Nephron progenitor cell (in vitro differentiated cells): ENCODE data around the gene SELENOI.
A peak's percentile ranks its signal among the peaks of the same experiment; 100 is the strongest.
"Not testable (repeated sequence)": the region's sequence is repeated elsewhere in the genome, so short reads cannot be mapped to it uniquely, and the experiment has no call there.

ENCODE experiments used
- DNase-seq: peaks from one replicate; pipeline ENCODE4 v3.0.0; 2021
- H3K27ac Mint-ChIP-seq: 2 replicates; pipeline ENCODE4 v1.8.0; 2021; ENCODE audit warnings: mild to moderate bottlenecking, moderate library complexity, mixed read lengths
- H3K27me3 Mint-ChIP-seq: 2 replicates; pipeline ENCODE4 v1.8.0; 2021; ENCODE audit warnings: mild to moderate bottlenecking, low read depth, mixed read lengths; ENCODE audit not compliant: poor library complexity
- H3K36me3 Mint-ChIP-seq: 2 replicates; pipeline ENCODE4 v1.8.0; 2021; ENCODE audit warnings: low read depth, mixed read lengths
- H3K4me1 Mint-ChIP-seq: 2 replicates; pipeline ENCODE4 v1.8.0; 2021; ENCODE audit warnings: mixed read lengths
- H3K4me3 Mint-ChIP-seq: 2 replicates; pipeline ENCODE4 v1.8.0; 2021; ENCODE audit warnings: mild to moderate bottlenecking, moderate library complexity, mixed read lengths
- H3K9me3 Mint-ChIP-seq: 2 replicates; pipeline ENCODE4 v1.8.0; 2021; ENCODE audit warnings: mild to moderate bottlenecking, moderate library complexity, mixed read lengths
- TF ChIP-seq, protein P1 (sequence below): fragments of 200-600 bp; sonication (generic); IDR thresholded peaks from 2 replicates; pipeline ENCODE4 v1.5.0; 2021; ENCODE audit warnings: antibody characterized with exemption

SELENOI gene

DNA sequence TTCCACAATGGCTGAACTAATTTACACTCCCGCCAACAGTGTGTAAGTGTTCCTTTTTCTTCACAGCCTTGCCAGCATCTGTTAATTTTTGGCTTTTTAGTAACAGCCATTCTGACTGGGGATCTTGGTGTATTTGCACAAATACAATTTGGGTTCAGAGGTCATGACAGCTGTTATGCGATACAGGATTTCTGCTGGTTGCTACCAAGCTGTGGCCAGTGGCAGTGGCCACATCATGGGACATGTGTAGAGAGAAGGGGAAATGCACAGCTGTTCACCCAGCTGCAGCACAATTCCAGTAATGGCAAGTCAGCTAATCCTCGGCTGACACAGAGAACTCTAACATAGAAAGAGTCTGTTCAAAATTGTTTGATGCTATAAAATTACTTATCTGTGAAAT lies 21.0 kb upstream of the SELENOI start:
- Mint-ChIP-seq H3K36me3 (no peaks in the 10 kb centered on the region), H3K27ac (no peak overlapping the region), H3K4me1 (peaks cover 5% of the 10 kb centered on the region), H3K4me3 (no peak overlapping the region), H3K27me3 (peaks cover 14% of the 10 kb centered on the region), H3K9me3 (no peaks in the 10 kb centered on the region)
- TF ChIP-seq, protein P1, sequence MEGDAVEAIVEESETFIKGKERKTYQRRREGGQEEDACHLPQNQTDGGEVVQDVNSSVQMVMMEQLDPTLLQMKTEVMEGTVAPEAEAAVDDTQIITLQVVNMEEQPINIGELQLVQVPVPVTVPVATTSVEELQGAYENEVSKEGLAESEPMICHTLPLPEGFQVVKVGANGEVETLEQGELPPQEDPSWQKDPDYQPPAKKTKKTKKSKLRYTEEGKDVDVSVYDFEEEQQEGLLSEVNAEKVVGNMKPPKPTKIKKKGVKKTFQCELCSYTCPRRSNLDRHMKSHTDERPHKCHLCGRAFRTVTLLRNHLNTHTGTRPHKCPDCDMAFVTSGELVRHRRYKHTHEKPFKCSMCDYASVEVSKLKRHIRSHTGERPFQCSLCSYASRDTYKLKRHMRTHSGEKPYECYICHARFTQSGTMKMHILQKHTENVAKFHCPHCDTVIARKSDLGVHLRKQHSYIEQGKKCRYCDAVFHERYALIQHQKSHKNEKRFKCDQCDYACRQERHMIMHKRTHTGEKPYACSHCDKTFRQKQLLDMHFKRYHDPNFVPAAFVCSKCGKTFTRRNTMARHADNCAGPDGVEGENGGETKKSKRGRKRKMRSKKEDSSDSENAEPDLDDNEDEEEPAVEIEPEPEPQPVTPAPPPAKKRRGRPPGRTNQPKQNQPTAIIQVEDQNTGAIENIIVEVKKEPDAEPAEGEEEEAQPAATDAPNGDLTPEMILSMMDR = no peak
- no peak for DNase-seq

DNA sequence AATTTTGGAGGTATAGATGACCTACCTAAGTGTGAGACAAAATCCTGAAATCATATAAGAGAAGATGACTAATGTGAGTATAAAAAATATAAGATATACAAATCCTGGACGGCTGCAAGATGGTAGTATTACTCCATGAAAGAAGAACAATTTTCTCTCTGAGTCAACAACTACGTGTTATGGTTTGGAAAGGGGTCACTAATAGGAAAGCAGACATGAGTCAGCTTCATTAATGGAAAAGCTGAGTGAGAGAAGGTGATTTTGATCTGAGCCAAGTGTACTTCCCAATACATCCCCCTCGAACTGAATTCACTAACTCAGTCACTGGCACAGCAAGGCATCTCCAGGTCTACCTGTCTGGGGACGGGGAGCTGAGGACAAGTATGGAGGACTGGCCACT lies 20.1 kb upstream of the SELENOI start:
- H3K4me1 Mint-ChIP-seq = peaks cover 14% of the 10 kb centered on the region
- H3K27me3 Mint-ChIP-seq = peaks cover 12% of the 10 kb centered on the region
- no peaks in the 10 kb centered on the region for H3K36me3 Mint-ChIP-seq
- no peak overlapping the region for H3K4me3 Mint-ChIP-seq
- no peak overlapping the region for H3K27ac Mint-ChIP-seq
- H3K9me3 Mint-ChIP-seq = no peaks in the 10 kb centered on the region
- TF ChIP-seq, protein P1 = no peak
- DNase-seq = no peak

DNA sequence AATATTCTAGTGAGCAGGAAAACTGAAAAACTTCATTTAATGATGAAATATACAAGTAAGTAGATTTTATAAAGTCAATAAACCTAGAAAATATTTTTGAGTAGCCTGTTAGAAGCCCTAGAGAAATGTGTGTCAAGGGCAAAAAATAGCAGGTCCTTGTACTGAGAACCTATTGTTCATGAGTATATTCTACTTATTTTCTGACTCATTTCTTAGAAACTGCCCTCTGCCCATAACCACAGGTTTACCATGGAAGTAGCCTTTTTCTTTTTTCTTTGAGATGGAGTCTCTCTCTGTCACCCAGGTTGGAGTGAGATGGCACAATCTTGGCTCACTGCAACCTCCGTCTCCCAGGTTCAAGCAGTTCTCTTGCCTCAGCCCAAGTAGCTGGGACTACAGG lies 19.4 kb upstream of the SELENOI start:
- Mint-ChIP-seq H3K4me1 (peaks cover 17% of the 10 kb centered on the region), H3K27me3 (peaks cover 9% of the 10 kb centered on the region), H3K27ac (no peak overlapping the region), H3K36me3 (no peaks in the 10 kb centered on the region), H3K4me3 (no peak overlapping the region), H3K9me3 (no peaks in the 10 kb centered on the region)
- DNase-seq = no peak
- TF ChIP-seq, protein P1 = no peak

DNA sequence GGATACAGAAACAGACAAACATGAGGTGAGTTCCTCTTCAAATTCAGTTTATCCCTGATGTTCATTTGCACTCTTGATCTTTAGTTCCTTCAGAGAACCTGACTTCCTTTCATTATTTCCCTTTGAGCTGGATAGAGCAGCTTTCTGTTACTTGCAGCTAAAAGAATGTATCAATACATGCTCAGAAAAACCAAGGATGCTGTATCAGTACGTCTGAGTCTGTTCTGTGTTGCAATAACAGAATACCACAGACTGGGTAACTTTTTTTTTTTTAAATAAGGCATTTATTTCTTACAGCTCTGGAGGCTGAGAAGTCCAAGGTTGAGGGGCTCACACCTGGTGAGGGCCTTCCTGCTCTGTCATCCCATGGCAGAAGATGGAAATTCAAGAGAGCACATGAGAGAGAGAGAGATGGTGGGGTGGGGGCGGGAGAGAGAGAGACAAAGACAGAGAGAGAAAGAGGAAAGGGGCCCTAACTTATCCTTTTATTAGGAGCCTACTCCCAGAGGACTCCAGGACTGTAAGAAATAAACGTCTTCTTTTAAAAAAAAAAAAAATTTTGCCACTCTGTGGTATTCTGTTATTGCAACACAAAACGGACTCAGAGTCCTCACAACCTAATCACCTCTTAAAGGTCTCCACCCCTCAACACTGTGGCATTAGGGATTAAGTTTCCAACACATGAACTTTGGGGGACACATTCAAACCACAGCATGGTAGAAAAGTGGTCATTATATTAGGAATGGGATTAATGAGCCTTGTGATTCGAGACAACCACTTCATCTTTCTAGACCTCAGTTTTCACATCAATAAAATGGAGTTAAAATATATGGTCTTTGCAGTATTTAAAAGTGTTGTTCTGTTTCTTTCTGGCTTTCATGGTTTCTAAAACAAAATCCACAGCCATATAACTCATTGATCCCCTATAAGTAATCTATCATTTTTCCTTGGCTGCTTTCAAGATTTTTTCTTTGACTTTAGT lies 18.4 kb upstream of the SELENOI start:
- Mint-ChIP-seq H3K4me1 (peaks cover 17% of the 10 kb centered on the region), H3K36me3 (no peaks in the 10 kb centered on the region), H3K9me3 (no peaks in the 10 kb centered on the region), H3K27ac (no peak overlapping the region), H3K4me3 (no peak overlapping the region), H3K27me3 (peaks cover 9% of the 10 kb centered on the region)
- TF ChIP-seq, protein P1 = no peak
- DNase-seq = no peak

DNA sequence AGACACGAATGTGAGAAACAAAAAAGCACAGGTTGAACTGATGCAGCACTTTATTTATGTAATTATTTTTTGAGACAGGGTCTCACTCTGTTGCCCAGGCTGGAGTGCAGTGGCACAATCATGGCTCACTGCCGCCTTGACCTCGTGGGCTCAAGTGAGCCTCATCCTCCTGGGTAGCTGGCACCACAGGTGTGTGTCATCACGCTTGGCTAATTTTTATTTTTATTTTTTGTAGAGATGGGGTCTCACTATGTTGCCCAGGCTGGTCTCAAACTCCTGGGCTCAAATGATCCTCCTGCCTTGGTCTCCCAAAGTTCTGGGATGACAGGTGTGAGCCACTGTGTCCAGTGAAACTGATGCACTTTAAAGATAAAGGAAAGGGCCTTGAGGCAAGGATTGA lies 16.9 kb upstream of the SELENOI start:
- H3K36me3 Mint-ChIP-seq, DNase-seq, H3K27ac Mint-ChIP-seq, H3K9me3 Mint-ChIP-seq, H3K4me3 Mint-ChIP-seq, H3K27me3 Mint-ChIP-seq: not testable (repeated sequence)
- peaks cover 22% of the 10 kb centered on the region for H3K4me1 Mint-ChIP-seq

DNA sequence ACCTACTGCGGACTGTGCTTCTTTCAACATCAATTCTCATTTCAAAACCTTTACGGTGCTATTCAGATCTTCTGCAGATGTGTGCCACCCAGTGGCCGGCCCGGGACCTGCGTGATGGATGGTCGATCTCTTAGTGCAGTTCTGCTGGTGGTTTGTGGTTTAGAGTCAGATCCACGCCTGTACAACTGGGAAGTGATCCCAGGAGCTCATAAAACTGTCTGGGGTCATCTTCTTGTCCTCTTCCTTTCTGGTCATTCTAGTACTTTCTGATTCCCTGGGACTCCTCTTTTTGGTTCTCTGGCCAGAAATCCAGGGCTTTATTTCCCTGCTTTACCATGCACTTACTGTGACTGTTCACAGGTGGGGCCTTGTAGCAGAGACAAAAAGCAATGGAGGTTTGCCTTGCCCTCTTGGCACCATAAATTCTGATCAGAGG lies 15.8 kb upstream of the SELENOI start:
- H3K9me3 Mint-ChIP-seq = no peaks in the 10 kb centered on the region
- DNase-seq = peak; percentile 86
- H3K4me3 Mint-ChIP-seq = no peak overlapping the region
- H3K36me3 Mint-ChIP-seq = no peaks in the 10 kb centered on the region
- peaks cover 9% of the 10 kb centered on the region for H3K27me3 Mint-ChIP-seq
- H3K4me1 Mint-ChIP-seq = peaks cover 26% of the 10 kb centered on the region
- TF ChIP-seq, protein P1 = peak; percentile 84
- H3K27ac Mint-ChIP-seq = peak overlapping the region; percentile 88
